ENCODE measurements around the gene ENOX1.
A peak's percentile ranks its signal among the peaks of the same experiment; 100 is the strongest.

ENOX1 gene

GRCh38 chr13:43785650-43786471, 911 bp downstream of the ENOX1 start:
- peak; percentile 79 for DNase-seq (ENCODE audit: low read depth)

- peak; percentile 8 for DNase-seq (ENCODE audit: low read depth)
Observed at GRCh38 chr13:43785261-43785649, 1.5 kb downstream of the ENOX1 start.

- DNase-seq (ENCODE audit: low read depth): no peak
Observed at GRCh38 chr13:43784496-43784895, 2.3 kb downstream of the ENOX1 start.

GRCh38 chr13:43783820-43784219, 3.0 kb downstream of the ENOX1 start:
- DNase-seq (ENCODE audit: low read depth): peak; percentile 53

- no peak for DNase-seq (ENCODE audit: low read depth)
Observed at GRCh38 chr13:43782686-43783085, 4.1 kb downstream of the ENOX1 start.

- no peak for DNase-seq (ENCODE audit: low read depth)
Observed at GRCh38 chr13:43780666-43781065, 6.1 kb downstream of the ENOX1 start.

GRCh38 chr13:43776501-43777079, 10.2 kb downstream of the ENOX1 start:
- peak; percentile 59 for DNase-seq (ENCODE audit: low read depth)

- no peak for DNase-seq (ENCODE audit: low read depth)
Observed at GRCh38 chr13:43776006-43776405, 10.8 kb downstream of the ENOX1 start.

GRCh38 chr13:43773602-43774001, 13.2 kb downstream of the ENOX1 start:
- peak; percentile 15 for DNase-seq (ENCODE audit: low read depth)

GRCh38 chr13:43770871-43771270, 15.9 kb downstream of the ENOX1 start:
- DNase-seq (ENCODE audit: low read depth): no peak

GRCh38 chr13:43769529-43769928, 17.2 kb downstream of the ENOX1 start:
- DNase-seq (ENCODE audit: low read depth): no peak

GRCh38 chr13:43767341-43767931, 19.3 kb downstream of the ENOX1 start:
- DNase-seq (ENCODE audit: low read depth): no peak

GRCh38 chr13:43766725-43767124, 20.0 kb downstream of the ENOX1 start:
- no peak for DNase-seq (ENCODE audit: low read depth)

GRCh38 chr13:43764349-43764748, 22.4 kb downstream of the ENOX1 start:
- DNase-seq (ENCODE audit: low read depth): no peak

- no peak for DNase-seq (ENCODE audit: low read depth)
Observed at GRCh38 chr13:43763143-43763759, 23.5 kb downstream of the ENOX1 start.

GRCh38 chr13:43761616-43762315, 25.0 kb downstream of the ENOX1 start:
- no peak for DNase-seq (ENCODE audit: low read depth)

- no peak for DNase-seq (ENCODE audit: low read depth)
Observed at GRCh38 chr13:43760257-43760656, 26.5 kb downstream of the ENOX1 start.

- DNase-seq (ENCODE audit: low read depth): no peak
Observed at GRCh38 chr13:43758834-43759233, 27.9 kb downstream of the ENOX1 start.

- DNase-seq (ENCODE audit: low read depth): no peak
Observed at GRCh38 chr13:43757266-43757665, 29.5 kb downstream of the ENOX1 start.

- no peak for DNase-seq (ENCODE audit: low read depth)
Observed at GRCh38 chr13:43755844-43756243, 30.9 kb downstream of the ENOX1 start.

- no peak for DNase-seq (ENCODE audit: low read depth)
Observed at GRCh38 chr13:43751624-43752023, 35.1 kb downstream of the ENOX1 start.

- no peak for DNase-seq (ENCODE audit: low read depth)
Observed at GRCh38 chr13:43749503-43749902, 37.3 kb downstream of the ENOX1 start.
